GM21737 (cell line): ENCODE data around the gene KLK15.

ENCODE experiments used
- ATAC-seq: cut with Tn5 transposase; IDR thresholded peaks from one replicate; pipeline ENCODE4 v1.9.1; 2021; ENCODE audit warnings: mild to moderate bottlenecking, moderate library complexity; ENCODE audit not compliant: unreplicated experiment

The KLK15 gene

DNA sequence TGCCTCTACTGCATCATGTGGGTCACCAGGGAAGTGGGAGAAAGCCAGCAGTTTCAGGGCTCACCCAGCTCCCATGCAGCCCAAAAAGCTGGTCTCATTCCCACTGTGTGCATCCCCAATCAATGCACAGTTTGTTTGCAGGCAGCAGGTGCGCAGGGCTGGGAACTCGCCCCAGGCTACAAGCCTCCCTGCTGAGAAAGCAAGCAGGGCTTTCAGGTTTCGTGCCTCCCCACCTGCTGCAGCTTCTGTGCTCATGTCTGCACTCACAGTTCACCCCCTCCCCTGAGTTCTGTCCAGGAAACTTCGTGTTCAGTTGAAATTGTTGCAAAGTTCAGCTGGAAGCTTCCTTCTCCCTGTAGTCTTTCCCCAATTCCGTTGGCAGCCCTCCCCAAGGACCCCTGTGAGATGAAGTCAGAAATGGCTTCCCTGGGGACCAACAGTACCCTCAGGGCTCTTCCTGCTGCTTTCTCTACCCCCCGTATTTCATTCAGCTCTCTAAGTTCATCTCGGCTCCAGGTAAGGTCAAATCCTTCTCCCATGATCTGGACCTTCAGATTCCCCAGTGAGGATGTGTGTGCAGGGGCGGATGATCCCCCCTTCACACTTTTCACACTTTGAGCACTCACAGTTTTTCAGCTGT, 11.0 kb upstream of the KLK15 start:
- no peak for ATAC-seq

DNA sequence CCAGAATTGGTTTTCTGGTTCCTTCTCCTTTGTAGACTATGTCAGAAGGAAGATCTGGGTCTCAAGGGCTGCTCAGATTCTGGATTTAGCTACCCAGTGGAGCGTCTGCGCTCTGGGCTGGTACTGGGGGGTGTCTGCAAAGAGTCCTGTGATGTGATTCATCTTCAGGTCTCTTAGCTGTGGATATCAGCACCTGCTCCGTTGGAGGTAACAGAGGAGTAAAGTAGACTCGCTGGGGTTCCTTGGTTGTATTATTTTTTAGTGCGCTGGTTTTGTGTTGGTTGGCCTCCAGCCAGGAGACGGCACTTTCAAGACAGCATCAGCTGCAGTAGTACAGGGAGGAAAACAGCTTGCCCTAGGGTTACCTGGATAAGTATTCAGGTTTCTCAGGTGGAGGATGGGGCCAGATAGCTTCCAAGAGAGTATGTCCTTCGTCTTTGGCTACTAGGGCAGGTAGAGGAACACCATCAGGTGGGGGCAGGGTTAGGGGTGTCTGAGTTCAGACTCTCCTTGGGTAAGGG, 10.4 kb upstream of the KLK15 start:
- ATAC-seq = no peak

DNA sequence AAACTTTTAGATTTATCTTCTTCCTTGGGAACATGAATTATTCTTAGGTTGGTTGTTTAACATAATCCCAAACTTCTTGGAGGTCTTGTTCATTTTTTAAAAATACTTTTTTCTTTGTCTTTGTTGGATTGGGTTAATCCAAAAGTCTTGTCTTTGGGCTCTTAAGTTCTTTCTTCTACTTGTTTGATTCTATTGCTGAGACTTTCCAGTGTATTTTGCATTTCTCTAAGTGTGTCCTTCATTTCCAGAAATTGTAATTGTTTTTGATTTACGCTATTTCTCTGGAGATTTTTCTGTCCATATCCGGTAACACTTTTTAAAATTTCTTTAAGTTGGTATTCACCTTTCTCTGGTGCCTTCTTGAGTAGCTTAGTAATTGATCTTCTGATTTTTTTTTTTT, 9.8 kb upstream of the KLK15 start:
- no peak for ATAC-seq

DNA sequence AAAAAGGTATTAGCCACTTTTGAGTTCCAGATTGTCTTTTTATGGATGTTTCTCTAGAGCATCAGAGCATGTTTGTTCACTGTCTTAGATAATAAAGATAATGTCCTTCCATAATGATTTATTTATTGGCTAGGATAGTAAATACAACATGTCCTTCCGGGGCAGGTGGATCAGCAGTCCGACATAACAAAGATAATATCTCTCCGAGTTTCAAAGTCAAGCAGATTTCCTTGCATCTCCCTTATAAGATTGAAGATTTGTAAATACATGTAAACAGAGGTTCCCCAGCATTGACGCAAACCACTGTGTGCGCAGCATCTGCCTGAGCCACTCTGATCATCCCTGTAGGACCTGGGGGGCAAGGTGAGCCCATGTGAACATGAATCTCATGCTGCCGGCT, 8.8 kb upstream of the KLK15 start:
- no peak for ATAC-seq

DNA sequence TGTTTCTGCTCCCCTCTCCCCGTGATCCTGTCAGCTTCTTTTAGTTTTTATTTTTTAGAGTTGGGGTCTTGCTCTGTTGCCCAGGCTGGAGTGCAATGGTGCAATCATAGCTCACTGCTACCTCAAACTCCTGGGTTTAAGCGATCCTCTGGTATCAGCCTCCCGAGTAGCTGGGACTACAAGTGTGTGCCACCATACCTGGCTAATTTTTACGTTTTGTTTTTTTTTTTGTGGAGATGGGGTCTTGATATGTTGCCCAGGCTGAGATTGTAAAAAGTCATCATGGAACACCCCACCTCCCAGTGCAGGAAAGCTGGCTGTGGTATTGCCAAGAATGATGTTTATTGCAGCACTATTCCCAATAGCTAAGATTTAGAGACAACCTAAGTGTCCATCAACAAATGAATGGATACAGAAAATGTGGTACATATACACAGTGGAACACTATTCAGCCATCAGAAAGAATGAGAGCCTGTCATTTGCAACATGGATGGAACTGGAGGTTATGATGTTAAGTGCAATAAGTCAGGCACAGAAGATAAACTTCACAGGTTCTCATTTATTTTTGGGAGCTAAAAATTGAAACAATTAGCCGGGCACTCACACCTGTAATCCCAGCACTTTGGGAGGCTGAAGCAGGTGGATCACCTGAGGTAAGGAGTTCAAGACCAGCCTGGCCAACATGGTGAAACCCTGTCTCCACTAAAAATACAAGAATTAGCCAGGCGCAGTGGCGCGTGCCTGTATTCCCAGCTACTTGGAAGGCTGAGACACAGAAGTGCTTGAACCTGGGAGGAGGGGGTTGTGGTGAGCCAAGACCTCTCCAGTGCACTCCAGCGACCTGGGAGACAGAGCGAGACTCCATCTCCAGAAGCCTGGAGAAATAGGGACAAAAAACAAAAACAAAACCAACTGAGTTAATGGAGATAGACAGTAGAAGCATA, 6.6 kb upstream of the KLK15 start:
- no peak for ATAC-seq

DNA sequence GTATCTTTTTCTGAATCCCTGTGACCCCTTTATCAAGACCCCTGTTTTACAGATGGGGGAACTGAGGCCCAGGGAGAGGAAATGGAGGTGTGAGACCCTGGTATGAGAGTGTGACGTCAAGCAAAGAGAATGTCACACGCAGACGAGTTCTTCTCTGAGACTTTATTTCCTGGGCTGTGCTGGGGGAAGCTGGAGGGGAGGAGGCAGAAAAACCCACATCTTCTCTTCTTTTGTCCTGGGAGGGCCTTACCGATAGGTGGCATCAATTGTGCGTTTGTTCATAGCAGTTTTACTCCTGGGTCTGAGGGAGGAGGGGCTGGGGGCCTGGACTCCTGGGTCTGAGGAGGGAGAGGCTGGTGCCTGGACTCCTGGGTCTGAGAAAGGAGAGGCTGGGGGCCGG, 4.9 kb upstream of the KLK15 start:
- ATAC-seq = no peak

DNA sequence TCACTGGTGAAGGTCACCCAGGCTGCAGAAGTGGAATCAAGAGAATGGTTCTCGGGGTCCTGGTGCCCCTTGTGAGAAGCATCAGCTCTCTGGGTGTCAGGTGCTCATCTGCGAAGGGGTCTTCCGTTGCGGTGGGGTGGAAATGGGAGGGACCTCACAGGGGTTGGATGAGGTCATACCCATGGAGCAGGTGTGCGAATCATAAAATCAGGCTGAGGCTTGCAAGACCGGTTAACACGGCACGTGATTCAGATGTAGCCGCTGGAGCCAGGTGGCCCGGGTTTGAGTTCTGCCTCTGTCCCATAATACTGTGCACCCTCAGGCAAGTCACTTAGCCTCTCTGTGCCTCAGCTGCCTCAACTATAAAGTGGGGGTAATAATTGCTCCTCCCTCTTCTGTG, 3.9 kb upstream of the KLK15 start:
- ATAC-seq = no peak

DNA sequence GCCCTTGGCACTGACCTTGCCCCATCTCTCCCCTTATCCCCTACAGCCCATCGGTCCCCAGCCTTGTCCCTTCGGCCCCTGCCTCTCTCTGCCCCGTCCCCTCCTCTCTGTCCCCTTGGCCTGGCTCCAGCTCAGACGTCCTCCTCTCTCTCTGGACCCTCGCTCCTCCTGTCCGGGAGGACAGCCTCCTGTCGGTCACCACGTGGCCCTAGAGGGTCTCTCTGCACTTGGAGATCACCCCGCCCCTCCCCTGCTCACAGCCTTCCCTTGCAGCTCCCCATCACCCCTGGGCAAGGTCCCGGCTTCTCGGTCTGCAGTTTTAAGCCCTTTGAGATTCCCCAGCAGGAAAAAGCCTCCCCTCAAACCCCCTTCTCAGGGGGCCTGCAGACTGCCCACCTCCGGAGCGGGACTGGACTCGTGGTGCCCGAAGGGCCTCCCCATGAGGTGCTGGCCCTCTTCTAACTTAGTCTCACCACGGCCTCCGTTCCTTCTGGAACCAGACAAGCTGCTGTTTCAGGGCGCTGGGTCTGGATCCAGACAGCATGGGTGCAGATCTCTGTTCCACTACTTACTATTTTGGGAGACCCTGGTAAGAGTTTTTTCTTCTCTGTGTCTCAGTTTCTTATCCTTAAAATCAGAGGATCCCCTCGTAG, 3.3 kb upstream of the KLK15 start:
- ATAC-seq = no peak

DNA sequence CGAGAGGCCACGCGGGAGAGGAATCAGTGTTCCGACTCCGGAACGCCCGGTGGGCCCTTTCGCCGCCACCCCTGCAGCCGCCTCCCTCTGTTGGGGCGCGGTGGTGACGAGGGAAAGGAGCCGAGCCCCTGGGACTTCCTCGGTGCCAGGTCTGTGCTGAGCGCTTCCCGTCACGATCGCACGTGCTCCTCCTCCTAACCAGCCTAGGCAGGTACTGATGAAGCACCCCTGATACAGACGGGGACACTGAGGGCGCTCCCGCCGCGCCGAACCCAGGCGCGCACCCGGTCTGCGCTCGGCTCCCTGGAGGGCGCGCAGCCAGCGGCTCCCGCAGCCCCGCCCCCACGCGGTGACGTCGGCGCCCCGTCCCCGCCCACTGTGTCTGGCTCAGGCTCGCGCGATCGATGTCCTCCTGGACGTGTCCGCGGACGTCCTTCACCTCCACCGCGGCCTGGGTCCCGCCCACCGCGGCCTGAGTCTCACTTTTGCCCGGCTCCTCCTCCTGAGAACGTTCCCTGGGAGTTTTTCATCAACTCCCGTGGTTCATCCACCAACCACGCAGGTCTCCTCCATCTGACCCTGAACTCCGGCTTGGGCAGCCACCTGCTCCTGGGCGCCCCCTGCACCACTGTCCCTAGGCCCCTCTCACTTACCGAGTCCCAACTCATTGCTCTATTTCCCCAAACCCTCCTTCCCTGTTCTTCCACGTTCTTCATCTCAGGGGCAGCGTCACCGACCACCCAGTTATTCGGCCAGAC, 2.6 kb upstream of the KLK15 start:
- ATAC-seq = peak; percentile 82

DNA sequence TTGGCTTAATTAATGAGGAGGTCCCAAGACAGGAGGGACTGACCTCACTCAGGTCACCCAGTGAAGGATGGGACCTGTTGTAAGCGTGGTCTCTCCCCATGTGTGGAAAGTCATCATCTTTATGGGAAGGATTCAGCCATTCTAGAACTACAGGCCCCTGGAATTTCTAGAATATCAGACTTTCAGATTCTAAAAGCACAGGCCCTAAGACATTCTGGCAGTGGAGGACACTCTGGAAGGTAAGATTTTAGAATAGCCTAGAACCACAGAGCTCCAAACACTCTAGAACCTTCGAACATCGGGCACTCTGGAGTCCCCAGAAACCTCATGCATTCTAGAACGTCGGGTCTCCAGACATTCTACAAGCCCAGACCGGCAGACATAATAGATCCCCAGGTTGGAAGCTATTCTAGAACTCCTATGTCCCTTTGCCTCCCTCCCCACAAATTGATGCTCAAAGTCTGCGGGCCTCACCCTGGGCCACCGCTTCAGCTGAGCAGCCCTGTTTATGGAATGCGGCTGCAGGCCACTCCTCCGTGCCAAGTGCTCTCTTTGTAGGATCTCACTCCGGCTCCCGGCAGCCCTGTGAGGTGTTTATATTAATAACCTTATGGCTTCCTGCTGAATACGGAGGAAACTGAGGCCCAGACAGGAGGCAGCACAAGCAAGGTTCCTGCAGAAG, 1.9 kb upstream of the KLK15 start:
- no peak for ATAC-seq

DNA sequence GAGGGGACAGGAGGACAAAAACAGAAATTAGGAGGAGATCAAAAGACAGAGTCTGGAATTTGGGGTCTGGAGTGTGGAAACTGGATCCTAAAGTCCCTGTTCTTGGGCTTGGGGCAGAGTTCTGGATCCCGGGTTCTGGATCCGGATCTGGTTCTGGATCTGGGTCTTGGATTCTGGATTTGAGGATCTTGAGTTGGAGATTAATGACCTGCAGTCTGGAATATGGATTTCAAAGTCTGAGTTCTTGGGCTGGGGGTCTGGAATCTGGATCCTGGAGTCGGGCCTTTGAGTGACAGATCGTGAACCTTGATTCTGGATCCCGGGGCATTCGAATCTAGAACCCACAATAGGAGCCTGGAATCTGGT, 411 bp upstream of the KLK15 start:
- ATAC-seq = no peak

DNA sequence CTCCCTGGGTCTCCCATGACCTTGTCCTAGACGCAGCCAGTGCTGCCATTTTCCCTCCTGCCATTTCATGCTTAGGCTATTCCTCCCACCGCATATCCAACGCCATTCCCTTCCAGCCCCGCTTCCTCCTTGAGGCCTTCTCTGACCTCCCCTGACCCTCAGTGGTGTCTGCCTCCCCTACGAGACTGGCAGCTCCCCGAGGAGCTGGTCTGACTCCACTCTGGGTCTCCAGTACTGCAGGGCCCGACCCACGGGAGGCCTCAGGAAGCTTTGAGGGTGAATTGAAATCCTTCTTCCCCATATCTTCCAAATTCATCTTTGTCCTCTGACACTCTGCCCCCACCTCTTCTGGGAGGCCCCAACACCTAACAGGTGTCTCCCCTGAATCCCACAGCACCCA, 708 bp downstream of the KLK15 start:
- no peak for ATAC-seq

DNA sequence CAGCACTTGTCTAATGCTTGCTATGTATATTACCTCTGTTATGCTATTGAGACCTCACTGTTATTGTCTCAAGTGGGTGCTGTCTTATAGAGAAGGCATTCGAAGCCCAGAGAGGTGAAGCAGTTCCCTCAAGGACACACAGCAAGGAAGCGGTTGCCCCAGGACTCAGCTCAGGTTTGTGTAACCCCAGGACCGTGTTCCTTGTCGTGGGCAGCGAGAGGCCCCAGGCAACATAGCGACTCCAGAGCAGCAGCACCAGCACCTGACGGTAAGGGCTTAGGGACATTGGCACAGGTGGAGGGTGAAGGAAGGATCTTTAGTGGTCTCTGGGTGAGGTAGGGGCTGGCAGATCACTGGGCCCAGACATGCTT, 2.4 kb downstream of the KLK15 start:
- no peak for ATAC-seq

DNA sequence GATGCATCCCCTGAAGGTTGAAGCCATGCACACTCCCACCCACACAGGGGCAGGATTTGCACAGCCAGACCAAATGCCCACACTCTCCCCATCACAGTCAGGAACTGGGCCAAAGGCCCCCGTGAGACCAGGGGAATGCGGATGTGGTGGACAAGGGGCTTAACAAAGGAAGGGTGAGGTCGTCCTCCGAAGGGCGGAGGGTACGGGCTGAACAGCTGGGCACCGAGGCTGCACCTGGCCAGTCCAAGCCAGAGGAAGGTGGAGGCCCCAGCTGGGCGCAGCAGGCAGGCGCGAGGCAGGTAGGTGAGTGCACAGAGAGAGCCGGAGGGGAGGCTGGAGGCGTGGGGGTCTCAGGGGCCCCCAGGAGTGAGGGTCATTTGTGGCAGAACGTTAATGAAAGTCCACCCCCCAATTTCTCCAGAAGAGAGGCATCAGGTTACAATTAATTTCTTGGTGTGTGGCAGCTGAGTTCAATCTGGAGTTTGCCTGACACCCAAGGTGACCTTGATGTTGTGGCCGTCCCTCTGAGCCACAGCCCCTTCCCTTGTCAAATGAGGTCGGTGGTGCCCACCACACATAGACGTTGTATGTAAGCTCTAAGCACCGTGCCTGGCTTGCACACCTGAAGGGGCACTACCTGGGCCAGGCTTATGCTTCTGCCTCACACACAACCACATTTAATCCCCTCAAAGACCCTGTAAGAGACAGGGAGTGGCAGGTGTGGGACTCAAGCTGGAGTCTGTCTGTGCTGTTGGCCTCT, 2.9 kb downstream of the KLK15 start:
- ATAC-seq = no peak

DNA sequence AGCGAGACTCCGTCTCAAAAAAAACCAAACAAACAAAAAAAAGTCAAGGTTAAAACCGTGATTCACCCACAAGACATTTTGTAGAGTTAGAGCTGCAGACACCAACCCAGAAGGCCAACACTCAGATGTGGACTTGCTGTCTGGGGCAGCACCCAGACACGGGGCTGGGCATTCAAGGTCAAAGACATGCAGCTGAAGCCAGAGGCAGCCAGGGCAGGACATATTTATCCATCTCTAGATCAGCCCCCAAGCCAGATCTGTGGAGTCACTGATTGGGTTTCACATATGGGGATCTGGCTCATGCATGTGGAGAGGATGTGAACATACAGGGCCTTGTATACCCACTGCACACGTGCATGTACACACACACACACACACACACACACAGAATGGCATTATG, 3.6 kb downstream of the KLK15 start:
- no peak for ATAC-seq

DNA sequence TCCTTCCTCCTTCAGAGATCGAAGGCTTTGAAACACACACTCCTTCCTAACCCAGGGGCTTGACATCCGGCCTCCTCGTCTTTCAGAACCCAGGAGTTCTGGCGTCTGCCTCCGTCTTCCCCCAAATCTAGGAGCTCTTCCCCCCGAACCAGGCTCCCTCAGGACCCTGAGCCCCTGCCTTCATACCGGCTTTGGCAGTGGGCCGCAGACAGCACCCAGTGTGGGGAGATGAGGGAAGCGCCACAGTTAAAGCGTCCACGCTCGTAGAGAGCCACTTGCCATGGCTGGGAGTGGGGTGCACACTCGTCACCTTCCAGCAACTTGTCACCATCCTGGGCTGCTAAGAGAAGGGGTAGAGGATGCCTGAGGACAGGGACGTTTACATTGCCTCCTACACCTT, 5.9 kb downstream of the KLK15 start:
- no peak for ATAC-seq

DNA sequence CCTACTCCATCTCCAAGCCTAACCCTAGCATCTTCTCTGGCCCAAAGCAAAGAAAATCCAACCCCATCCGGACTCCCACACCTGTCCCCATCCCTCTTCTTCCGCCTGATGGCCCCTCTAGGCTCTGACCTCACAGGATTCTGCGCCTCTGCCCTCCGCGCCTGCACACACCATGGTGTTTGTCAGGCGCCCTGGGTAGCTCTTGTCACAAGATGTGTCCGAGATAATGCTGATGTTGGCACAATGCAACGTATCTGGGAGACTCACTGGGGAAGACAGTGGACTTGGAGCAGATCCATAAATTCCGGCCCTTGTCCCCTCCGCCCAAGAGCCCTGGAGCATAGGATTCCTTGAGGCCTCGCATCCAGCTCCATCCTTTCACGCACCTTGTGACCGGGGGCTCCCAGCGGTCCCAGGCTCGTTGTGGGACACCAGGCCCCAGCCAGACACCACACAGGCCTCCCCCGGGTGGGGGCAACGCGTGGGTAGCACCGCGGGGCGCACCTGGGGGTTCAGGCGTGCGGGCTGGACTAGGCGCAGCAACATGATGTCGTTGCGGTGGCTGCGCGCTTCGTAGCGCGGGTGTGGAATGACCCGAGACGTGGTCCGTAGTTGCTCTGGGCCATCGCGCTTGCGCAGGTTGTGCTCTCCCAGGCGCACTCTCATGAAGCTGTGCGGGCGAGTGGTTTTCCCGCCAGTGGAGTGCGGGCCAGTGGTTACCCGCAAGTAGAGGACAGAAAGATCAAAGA, 6.7 kb downstream of the KLK15 start:
- no peak for ATAC-seq

DNA sequence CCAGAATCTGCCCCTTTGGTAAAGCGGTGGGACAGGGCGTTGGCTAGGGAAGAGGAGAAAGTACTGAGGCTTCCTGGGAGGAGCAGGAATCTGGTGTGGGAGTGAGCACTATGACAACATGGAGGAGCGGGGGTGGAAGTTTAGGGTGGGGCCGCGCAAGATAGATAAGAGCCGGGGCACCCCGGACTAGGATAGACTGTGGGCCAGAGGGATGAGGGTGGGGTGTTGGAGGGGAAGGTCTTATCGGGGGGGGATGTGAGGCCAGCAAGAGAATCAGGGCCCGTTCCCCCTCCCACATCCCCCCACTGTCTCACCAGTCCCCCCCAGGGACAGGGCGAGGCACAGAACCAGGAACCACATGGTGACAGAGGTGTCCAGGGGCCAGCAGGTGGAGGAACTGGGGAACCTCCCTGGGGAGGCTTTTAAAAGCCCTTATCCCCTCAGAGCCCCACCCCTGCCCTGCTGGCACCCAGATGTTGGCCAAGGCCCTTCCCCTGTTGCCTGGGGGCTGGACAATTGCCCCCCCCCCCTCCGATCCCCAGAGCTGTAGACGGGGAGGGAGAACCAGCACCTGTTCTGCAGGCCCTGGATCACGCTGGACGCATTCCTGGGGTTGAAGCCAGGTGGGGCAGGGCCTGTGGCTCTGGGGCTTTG, 9.9 kb downstream of the KLK15 start, which contains the start of gene KLK1:
Gene KLK1, minus strand, starts transcription at position 399 of the 654 bp plus-strand sequence. Its CDS starts 39 bp downstream, at position 360.
- ATAC-seq = no peak
